ENCODE measurements around the gene CHSY1.

GRCh38 chr15:101140697-101141065 is 111.2 kb downstream of the CHSY1 start:
- TF ChIP-seq YY1 (IDR thresholded peaks at IDR 0.05; ENCODE audit: low read depth) (no peak), MAX (IDR thresholded peaks at IDR 0.05) (no peak), RAD21 (IDR thresholded peaks at IDR 0.05; ENCODE audit: low read depth) (no peak), EP300 (IDR thresholded peaks at IDR 0.05; ENCODE audit: borderline replicate concordance) (no peak), REST (IDR thresholded peaks at IDR 0.05; ENCODE audit: low read depth) (no peak), TCF12 (IDR thresholded peaks at IDR 0.05; ENCODE audit: low read depth) (no peak), CEBPB (IDR thresholded peaks at IDR 0.05) (no peak)

All from Ishikawa (cell line).